GDM1 (cell line): ENCODE measurements around the gene GRB10.

Source experiments
- DNase-seq: peaks from one replicate; lab custom pipeline; 2025; lab: John Stamatoyannopoulos, UW

GRB10 gene

DNA sequence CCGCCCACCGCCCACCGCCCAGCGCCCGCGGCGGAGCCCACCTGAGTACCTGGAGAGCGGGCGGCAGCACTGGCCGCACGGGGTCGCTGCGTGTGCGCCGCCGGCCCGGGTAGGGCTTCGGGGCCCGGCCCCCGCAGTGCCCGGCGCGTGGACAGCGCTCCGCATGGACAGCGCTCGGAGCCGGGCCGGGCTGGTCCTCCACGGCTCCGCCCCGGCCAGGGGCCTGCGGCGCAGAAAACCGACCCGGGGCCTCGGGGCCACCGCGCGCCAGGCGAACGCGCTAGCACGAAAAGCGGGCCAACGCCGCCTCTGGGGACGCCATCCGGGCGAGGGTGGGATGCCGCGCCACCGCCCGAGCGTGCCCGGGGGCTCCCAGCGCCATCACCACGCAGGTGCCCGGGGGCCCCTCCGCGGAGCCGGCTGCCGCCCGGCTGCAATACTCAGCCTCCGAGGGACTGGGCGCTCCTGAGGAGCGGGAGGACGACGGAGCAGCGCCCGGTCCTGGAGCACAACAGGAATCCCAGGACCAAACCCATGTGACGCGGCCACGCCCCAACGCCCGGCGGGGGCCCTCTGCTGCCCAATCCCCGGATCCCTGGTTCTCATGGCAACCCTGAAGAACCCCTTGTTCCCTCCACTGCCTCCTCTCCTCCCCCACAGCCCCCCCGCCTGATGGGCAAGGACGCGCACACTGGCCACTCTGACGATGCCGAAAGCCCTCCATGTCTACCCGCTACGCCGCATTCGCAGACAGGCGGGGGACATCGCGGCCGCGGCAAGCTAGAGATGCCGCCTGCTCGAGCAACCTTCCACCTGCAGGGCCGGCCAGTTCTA is at the start of gene GRB10:
GRB10 (minus strand) TSS at position 522 of the 834 bp plus-strand sequence. CDS start 50,574 bp downstream, outside the sequence.
- DNase-seq: no peak

DNA sequence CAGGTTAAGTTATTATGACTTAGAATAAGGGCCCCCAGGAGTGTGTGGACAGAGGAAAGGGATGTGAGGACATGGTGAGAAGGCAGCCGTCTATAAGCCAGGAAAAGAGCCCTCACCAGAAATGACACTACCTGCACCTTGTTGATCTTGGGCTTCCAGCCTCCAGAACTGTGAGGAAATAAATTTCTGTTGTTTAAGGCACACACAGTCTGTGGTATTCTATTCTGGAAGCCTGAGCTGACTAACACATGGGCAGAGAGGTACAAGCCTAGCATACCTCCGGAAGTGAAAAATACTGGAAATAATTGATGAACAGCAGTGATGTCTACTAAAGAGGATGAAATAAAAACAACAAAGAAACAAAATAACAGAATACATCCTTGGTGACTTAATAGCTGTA is 46.1 kb upstream of the GRB10 start:
- DNase-seq: no peak

DNA sequence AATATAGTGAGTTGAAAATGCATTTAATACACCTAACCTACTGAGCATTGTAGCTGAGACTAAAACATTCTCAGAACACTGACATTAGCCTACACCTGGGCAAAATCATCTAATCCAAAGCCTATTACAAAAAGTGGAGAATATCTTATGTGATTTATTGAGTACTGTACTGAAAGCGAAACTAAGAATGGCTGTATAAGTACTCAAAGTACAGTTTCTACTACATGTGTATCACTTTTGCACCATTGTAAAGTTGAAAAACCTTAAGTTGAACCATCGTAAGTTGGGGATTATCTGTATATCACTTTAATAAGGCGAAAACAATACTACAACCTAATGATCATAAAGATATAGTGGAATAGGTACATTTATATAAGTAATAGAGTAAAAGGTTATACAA is 45.4 kb upstream of the GRB10 start:
- no peak for DNase-seq

GRCh38 chr7:50827281-50827680 is 44.6 kb upstream of the GRB10 start:
- DNase-seq: no peak

GRCh38 chr7:50826371-50827172 is 43.9 kb upstream of the GRB10 start:
- DNase-seq: no peak

GRCh38 chr7:50825465-50825864 is 42.8 kb upstream of the GRB10 start:
- DNase-seq: no peak

GRCh38 chr7:50824882-50825281 is 42.2 kb upstream of the GRB10 start:
- no peak for DNase-seq

- DNase-seq: no peak
These were observed 40.0 kb upstream of the GRB10 start for GRCh38 chr7:50822706-50823105.

DNA sequence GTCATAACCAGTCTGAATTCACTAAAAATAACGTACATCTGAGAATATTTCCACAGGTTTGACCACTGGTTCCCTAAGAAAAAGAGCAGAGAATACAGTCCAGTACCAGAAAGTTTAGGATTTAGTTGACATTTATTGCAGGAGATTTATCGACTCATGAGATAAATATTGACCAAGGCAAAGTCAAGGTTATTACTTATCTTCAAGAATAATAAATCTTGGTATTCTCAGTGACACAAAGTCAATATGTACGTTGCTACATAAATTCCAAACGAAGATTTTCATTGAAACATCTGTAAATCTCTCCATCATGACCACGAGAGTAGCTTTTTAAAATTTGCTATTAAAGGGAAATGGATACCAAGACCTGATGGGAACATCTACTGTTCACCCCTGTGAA is 39.4 kb upstream of the GRB10 start:
- DNase-seq: no peak

DNA sequence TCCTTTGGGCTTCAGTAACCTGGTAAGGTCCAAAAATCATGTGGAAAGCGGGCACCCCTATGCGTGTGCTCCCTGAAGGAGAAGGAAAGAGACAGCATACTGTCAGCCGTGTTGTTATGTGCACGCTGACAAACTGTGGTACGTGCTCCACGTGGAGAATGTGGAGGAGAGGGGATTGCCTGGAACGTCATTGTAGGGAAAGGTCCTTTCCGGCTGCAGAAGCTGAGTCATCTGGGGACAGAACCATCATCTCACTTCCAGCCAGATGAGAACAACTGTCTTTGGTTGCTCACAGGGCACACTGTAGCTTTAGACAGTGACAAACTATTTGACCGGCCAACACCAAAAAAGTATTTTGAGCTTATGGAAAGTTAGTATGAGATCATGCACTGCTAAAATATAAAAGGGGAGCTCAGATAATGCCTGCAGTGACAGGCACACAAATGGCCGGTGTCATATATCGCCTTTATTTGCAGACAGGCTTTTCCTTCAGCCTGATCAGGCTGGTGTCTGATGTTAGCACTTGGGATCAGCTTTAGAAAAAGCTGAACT is 38.8 kb upstream of the GRB10 start:
- DNase-seq: no peak

DNA sequence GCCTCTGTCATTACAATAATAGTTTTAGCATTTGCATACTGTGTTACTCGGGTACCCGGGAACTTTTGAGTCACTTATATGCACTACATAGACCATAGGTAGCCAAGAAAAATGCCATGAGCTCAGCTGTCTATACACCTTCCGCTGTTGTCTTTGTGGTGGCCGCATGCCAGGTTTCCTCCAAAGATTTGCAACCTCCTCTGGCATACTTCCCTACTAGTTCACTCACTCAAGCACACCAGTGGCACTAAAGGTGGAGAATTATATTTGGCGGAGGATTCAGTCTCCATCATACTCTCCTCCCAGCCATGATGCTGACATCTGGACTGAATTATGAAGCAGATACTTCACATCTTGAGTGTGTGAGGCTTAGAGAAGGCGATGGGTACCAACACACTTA is 35.6 kb upstream of the GRB10 start:
- no peak for DNase-seq

- no peak for DNase-seq
These were observed 34.9 kb upstream of the GRB10 start for GRCh38 chr7:50817561-50817960.

GRCh38 chr7:50815138-50815537 is 32.4 kb upstream of the GRB10 start:
- DNase-seq: no peak

DNA sequence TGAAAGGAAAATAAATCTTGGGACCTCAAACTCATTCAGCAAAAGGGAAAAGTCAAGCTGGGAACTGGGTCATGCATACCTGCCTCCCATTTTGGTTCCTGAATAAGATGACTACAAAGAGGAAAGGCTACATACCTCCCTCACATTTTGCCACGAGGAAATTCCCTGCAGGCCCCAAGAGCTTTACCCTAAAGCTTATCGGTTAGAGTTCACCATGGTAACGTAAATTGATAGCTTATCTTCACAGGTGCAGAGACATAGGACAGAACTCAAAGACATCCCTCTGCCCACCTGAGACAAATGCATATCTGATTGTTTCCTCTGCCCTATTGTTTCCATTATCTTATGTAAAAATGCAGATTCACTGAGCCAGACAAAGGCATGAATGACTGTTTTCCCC is 31.5 kb upstream of the GRB10 start:
- no peak for DNase-seq

DNA sequence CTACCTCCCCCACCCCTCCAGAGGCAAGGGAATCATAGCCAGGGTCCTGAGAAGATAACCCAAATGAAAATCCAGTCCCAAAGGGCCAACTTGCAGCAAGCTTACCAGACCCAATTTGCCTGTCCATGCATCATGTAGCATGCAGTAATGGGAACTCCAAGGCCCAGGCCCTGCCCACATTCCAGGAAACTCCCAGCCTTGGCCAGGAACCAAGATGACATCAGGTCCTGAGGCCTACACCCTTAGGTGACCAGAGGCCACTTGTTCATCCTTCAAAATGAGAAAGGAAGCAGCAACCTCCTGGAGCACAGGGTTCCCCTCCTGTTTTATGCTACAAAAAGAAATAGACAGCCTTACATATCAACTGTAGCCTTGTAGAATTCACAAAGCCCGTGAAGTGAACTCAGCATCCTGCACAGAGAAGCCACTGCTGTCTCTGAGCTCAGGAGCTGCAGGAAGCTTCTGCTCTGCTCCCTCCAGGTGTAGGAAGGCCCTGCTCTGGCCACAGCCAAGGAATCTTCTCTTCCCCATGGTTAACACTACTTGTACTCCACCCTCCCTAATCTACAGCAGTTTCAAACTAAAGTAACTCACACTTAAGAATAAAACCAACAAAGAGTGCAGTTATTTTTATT is 30.3 kb upstream of the GRB10 start:
- DNase-seq: no peak

DNA sequence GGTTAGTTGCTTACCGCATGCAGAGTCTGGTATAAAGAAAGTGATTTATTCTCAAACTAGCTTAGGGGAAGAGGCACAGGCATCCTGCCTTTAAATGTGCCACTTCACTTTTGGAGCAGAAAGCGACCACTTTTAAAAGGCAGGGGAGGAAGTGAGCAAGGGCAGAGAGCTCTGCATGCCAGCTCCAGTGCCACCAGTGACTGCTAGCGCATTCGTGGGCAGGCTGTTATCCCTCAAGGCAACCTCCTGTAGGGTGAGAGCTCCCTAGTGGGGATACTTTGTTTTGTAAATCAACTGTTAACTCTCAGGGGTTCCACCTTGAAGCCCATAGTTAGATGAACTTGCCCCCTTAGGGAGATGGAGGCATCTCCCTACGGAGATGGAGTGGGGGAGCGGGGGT is 29.4 kb upstream of the GRB10 start:
- DNase-seq: no peak

DNA sequence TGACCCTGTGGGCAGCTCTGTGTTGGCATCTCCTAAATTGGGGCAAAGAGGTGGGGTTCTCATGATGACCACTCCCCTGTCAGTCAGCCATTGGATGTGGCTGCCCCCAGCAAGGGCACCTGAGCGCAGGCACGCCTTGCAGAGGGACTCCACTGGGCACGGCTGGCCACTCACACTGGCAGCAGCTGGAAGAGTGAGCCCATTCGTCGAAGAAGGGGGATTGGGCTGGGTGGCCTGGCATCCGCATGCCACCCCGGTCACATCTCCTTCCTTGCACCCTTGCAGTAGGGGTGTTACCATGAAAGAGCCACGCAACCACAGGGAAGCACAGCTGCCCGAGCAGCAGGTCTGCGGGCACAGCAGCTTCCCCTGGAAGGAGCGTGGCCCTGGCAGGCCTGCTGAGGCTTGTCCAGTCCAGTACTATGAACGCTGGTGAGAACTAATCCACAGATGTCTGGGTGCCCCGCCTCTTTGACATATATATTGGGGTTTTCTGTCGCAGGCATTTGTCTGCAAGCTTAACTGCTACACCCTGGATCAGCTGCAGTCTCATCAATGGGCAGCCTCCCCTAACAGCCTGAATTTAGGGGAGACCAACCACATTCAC is 25.7 kb upstream of the GRB10 start:
- DNase-seq: no peak

DNA sequence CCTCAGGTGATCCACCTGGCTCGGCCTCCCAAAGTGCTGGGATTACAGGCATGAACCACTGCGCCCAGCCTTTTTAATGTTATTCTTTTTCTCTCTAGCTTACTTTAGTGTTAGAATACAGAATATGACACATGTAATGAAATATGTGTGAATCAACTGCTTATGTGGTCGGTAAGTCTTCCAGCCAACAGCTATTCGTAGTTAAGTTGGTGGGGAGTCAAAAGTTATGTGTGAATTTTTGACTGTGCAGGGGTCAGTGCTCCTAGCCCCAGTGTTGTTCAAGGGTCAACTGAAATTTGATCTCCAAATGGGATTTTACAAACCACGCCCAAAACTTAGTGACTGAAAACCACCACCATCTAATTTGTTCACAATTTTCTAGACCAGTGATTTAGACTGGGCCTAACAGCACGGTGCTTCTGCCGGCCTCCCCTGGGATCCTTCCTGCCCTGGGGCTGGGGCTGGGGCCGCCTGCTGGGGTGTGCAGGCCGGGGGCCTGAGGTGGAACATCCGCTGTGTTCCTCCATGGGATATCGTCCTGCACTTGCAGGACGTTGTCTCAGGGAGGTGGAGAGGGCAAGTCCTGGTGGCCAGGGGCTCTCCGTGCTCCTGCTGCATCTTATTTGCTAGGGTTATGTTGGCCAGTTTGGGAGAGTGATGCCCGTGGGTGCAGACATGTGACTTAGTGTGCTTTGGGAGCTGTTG is 24.5 kb upstream of the GRB10 start:
- DNase-seq: no peak

DNA sequence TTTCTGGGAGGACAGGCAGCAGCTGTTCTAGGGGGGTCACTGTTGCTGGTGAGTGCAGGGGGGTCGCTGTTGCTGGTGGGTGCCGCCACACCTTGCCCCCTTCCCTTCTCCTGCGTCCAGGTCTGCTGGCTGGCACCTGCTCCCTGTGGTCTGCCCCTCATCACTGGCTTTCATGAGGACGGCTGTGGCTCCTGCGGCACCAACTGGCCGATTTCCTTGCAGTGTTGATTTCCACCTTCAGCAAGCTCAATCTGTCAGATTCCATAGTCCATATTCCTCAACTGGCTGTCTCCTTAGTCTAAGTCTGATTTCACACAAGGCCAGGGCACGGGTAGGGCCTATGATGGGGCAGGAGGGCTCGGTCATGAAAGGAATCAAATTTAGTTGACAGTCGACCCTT is 23.4 kb upstream of the GRB10 start:
- no peak for DNase-seq

DNA sequence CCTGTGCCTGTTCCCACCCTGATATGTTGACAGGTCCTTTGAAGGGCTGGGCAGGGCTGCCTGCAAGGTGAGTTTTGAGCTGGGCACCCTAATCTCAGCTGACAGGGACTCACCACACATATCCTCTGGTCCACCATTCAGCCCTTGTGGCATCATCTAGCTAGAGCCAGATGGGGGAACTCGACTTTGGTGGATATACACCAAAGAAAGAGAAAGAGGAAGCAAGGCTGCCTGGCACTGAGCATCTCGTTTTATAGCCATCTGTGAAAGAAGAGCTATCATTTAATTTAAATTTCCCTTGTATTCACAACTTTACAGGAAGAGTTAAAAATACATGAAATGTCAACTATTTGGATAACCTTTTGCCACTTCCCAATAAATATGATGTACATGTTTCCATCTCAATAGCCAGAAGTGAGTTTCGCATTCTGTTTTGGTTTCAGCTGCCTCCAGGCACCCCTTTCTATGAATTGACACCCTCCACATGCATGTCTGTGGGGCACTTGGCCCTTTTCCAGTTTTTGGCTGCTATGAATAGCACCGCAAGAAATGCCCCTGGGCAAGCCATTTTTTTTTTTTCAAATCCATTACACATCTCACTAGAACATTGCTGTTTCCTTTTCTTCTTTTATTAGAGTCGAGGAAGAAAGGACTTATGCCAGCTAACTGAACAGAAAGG is 22.9 kb upstream of the GRB10 start:
- no peak for DNase-seq
